H9 (cell line): ENCODE data around the gene EIF4E1B. TPM values are rescaled to one million over a fixed set of nuclear protein-coding genes. Genes with fewer than 3 reads are reported as not detected.
"Not testable (repeated sequence)": the region's sequence is repeated elsewhere in the genome, so short reads cannot be mapped to it uniquely, and the experiment has no call there.

Experiments
- DNase-seq: peaks from one replicate; pipeline ENCODE4 v3.0.0-alpha.2; 2017
- H2AFZ ChIP-seq: one replicate; pipeline ENCODE4 v1.6.1; 2013; ENCODE audit warnings: mild to moderate bottlenecking, low read length, control low read depth, moderate library complexity
- H2AK5ac ChIP-seq: 2 replicates; pipeline ENCODE4 v1.6.1; 2013; ENCODE audit warnings: low read length, control low read depth, mixed read lengths; ENCODE audit not compliant: insufficient read length
- H2BK120ac ChIP-seq: one replicate; pipeline ENCODE4 v1.6.1; 2013; ENCODE audit warnings: low read depth, mild to moderate bottlenecking, low read length, control low read depth, inconsistent platforms; ENCODE audit not compliant: poor library complexity, severe bottlenecking
- H2BK12ac ChIP-seq: 2 replicates; pipeline ENCODE4 v1.6.1; 2013; ENCODE audit warnings: low read length, control low read depth, mixed read lengths, low read depth; ENCODE audit not compliant: insufficient read length
- H2BK15ac ChIP-seq: 2 replicates; pipeline ENCODE4 v1.6.1; 2013; ENCODE audit warnings: low read depth, low read length, control low read depth
- H2BK20ac ChIP-seq: one replicate; pipeline ENCODE4 v1.6.1; 2013; ENCODE audit warnings: low read depth, mild to moderate bottlenecking, low read length, control low read depth, inconsistent platforms; ENCODE audit not compliant: poor library complexity, severe bottlenecking
- H2BK5ac ChIP-seq: 2 replicates; pipeline ENCODE4 v1.6.1; 2013; ENCODE audit warnings: low read length, control low read depth, mixed read lengths; ENCODE audit not compliant: insufficient read length
- H3K14ac ChIP-seq: 2 replicates; pipeline ENCODE4 v1.6.1; 2013; ENCODE audit warnings: low read length, control low read depth; ENCODE audit not compliant: insufficient read depth
- H3K18ac ChIP-seq: 2 replicates; pipeline ENCODE4 v1.6.1; 2013; ENCODE audit warnings: low read depth, mild to moderate bottlenecking, mixed read lengths, low read length, control low read depth; ENCODE audit not compliant: insufficient read length
- H3K23ac ChIP-seq: 2 replicates; pipeline ENCODE4 v1.6.1; 2013; ENCODE audit warnings: low read length, control low read depth, mixed read lengths, low read depth; ENCODE audit not compliant: insufficient read length
- H3K23me2 ChIP-seq: 2 replicates; pipeline ENCODE4 v1.6.1; 2013; ENCODE audit warnings: low read depth, mild to moderate bottlenecking, mixed read lengths, low read length, control low read depth; ENCODE audit not compliant: insufficient read length, poor library complexity, severe bottlenecking
- H3K27ac ChIP-seq: 2 replicates; pipeline ENCODE4 v1.5.1; 2013; ENCODE audit warnings: low read length, control low read depth, mixed read lengths, low read depth; ENCODE audit not compliant: insufficient read length
- H3K27me3 ChIP-seq: 2 replicates; pipeline ENCODE4 v1.6.1; 2013; ENCODE audit warnings: low read length, control low read depth, inconsistent platforms; ENCODE audit not compliant: insufficient read depth
- H3K4ac ChIP-seq: 2 replicates; pipeline ENCODE4 v1.6.1; 2013; ENCODE audit warnings: low read depth, mild to moderate bottlenecking, control low read depth, inconsistent platforms, low read length, moderate library complexity
- H3K4me1 ChIP-seq: 2 replicates; pipeline ENCODE4 v1.6.1; 2013; ENCODE audit warnings: low read length, control low read depth, inconsistent platforms; ENCODE audit not compliant: insufficient read depth
- H3K4me2 ChIP-seq: 2 replicates; pipeline ENCODE4 v1.6.1; 2013; ENCODE audit warnings: low read length, control low read depth, mixed read lengths; ENCODE audit not compliant: insufficient read length, insufficient read depth
- H3K56ac ChIP-seq: 2 replicates; pipeline ENCODE4 v1.6.1; 2013; ENCODE audit warnings: low read depth, mild to moderate bottlenecking, mixed read lengths, low read length, control low read depth; ENCODE audit not compliant: insufficient read length
- H3K79me1 ChIP-seq: 2 replicates; pipeline ENCODE4 v1.6.1; 2013; ENCODE audit warnings: low read depth, mild to moderate bottlenecking, moderate library complexity, low read length, control low read depth, inconsistent platforms; ENCODE audit not compliant: insufficient read depth, poor library complexity, severe bottlenecking
- H3K79me2 ChIP-seq: 2 replicates; pipeline ENCODE4 v1.6.1; 2013; ENCODE audit warnings: low read length, control low read depth, inconsistent platforms; ENCODE audit not compliant: insufficient read depth
- H3K9ac ChIP-seq: 2 replicates; pipeline ENCODE4 v1.6.1; 2013; ENCODE audit warnings: low read length, control low read depth, mixed read lengths; ENCODE audit not compliant: insufficient read length; ENCODE audit errors: extremely low read depth
- H3K9me3 ChIP-seq: one replicate; pipeline ENCODE4 v1.6.1; 2013; ENCODE audit warnings: low read depth, low read length, inconsistent platforms; ENCODE audit not compliant: control insufficient read depth
- H3T11ph ChIP-seq: one replicate; pipeline ENCODE4 v1.6.1; 2013; ENCODE audit warnings: mild to moderate bottlenecking, low read length, control low read depth, inconsistent platforms
- H4K20me1 ChIP-seq: one replicate; pipeline ENCODE4 v1.6.1; 2013; ENCODE audit not compliant: control insufficient read depth, insufficient read length, insufficient read depth
- H4K5ac ChIP-seq: 2 replicates; pipeline ENCODE4 v1.6.1; 2013; ENCODE audit warnings: low read depth, mild to moderate bottlenecking, mixed read lengths, low read length, control low read depth; ENCODE audit not compliant: insufficient read length
- H4K8ac ChIP-seq: replicated peaks from 2 replicates; pipeline ENCODE4 v1.6.1; 2013; ENCODE audit warnings: low read length, control low read depth, mixed read lengths, low read depth; ENCODE audit not compliant: insufficient read length
- H4K91ac ChIP-seq: 2 replicates; pipeline ENCODE4 v1.6.1; 2013; ENCODE audit warnings: low read depth, mild to moderate bottlenecking, moderate library complexity, mixed read lengths, low read length, control low read depth; ENCODE audit not compliant: insufficient read length
- H3K27ac Mint-ChIP-seq, 3 experiments: 2 replicates in 2 of 3; 3 replicates in 1 of 3; pipeline ENCODE4 v1.8.0; 2020 to 2021; ENCODE audit warnings: mixed read lengths in 3 of 3, mild to moderate bottlenecking in 1 of 3, moderate library complexity in 1 of 3
- H3K27me3 Mint-ChIP-seq: 2 replicates; pipeline ENCODE4 v1.8.0; 2021; ENCODE audit warnings: low read depth, mild to moderate bottlenecking, moderate library complexity, mixed read lengths
- H3K36me3 Mint-ChIP-seq, 3 experiments: 2 replicates in 2 of 3; 3 replicates in 1 of 3; pipeline ENCODE4 v1.8.0; 2020 to 2021; ENCODE audit warnings: low read depth in 3 of 3, mixed read lengths in 3 of 3; ENCODE audit not compliant: insufficient read depth in 1 of 3
- H3K4me1 Mint-ChIP-seq, 2 experiments: 2 replicates each; pipeline ENCODE4 v1.8.0; 2020; ENCODE audit warnings: mixed read lengths in 2 of 2
- H3K4me3 Mint-ChIP-seq, 2 experiments: 2 replicates in 1 of 2; 3 replicates in 1 of 2; pipeline ENCODE4 v1.8.0; 2020 to 2021; ENCODE audit warnings: mild to moderate bottlenecking in 2 of 2, mixed read lengths in 2 of 2, moderate library complexity in 1 of 2
- H3K9me3 Mint-ChIP-seq, 2 experiments: 2 replicates in 1 of 2; 3 replicates in 1 of 2; pipeline ENCODE4 v1.8.0; 2020; ENCODE audit warnings: mild to moderate bottlenecking in 2 of 2, mixed read lengths in 2 of 2, moderate library complexity in 1 of 2
- WGBS: extraction: QIAGEN DNeasy Blood & Tissue Kit; methylation state at CpG from one replicate; pipeline ENCODE4 v1.1.7; 2013; ENCODE audit warnings: missing lambda C conversion rate, low lambda C conversion rate, mixed read lengths; ENCODE audit not compliant: insufficient read length; ENCODE audit errors: extremely low coverage; 5-methylcytosine and 5-hydroxymethylcytosine counted together
- total RNA-seq: library from RNA; stranded (reverse); gene quantifications from 2 replicates; pipeline ENCODE4 v1.2.1, GENCODE V29; 2021
- TF ChIP-seq, protein P1 (sequence below): fragments of 200-600 bp; sonication (generic); conservative IDR thresholded peaks from 3 replicates; pipeline ENCODE4 v1.8.0; 2021; ENCODE audit warnings: antibody characterized with exemption, mild to moderate bottlenecking

Gene EIF4E1B
- total RNA-seq, 1 experiment from 2014 or later, result 1.3 TPM

DNA sequence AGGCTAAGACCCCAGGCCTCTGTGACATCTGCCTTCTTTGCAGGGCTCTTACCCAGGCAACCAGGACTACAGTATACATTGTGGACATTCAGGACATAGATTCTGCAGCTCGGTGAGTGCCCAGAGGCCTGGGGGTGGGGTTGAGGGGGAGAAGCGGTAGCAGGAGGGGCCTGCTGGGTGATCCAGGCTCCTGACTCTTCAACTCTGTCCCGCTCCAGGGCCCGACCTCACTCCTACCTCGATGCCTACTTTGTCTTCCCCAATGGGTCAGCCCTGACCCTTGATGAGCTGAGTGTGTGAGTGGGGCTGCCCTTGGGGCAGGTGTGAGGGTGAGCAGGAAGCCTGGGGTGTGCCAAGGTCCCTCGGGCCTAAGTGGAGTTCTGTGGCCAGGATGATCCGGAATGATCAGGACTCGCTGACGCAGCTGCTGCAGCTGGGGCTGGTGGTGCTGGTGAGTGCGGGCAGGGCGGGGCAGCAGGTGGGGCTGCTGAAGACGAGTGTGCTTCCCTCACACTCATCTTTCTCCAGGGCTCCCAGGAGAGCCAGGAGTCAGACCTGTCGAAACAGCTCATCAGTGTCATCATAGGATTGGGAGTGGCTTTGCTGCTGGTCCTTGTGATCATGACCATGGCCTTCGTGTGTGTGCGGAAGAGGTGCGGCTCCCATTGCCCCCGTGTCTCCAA lies 40.3 kb upstream of the EIF4E1B start:
- no CpG with 5 or more reads among the region's 17 CpGs for WGBS

DNA sequence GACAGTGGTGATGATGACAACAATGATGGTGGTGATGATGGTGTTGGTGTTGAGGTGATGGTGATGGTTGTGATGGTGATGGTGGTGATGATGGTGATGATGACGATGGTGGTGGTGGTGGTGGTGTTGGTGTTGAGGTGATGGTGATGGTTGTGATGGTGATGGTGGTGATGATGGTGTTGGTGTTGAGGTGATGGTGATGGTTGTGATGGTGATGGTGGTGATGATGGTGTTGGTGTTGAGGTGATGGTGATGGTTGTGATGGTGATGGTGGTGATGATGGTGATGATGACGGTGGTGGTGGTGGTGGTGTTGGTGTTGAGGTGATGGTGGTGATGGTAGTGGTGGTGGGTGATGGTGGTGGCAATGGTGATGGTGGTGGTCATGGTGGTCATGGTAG lies 38.8 kb upstream of the EIF4E1B start:
- not testable (repeated sequence) for H2BK120ac ChIP-seq, H3K18ac ChIP-seq, H3K9ac ChIP-seq, H4K91ac ChIP-seq, H3K27ac ChIP-seq, H2BK12ac ChIP-seq, H3K9me3 ChIP-seq, H4K20me1 ChIP-seq, H3T11ph ChIP-seq, DNase-seq, H3K4me1 Mint-ChIP-seq, H3K4me2 ChIP-seq, H3K36me3 Mint-ChIP-seq, H3K79me2 ChIP-seq, H3K4me3 Mint-ChIP-seq, H2BK5ac ChIP-seq, H3K14ac ChIP-seq, H3K56ac ChIP-seq, H2BK15ac ChIP-seq, H2AFZ ChIP-seq, H3K27me3 ChIP-seq, H3K9me3 Mint-ChIP-seq, H3K4me1 ChIP-seq, H2BK20ac ChIP-seq, H2AK5ac ChIP-seq, H3K23ac ChIP-seq, H4K8ac ChIP-seq, H3K27ac Mint-ChIP-seq, H4K5ac ChIP-seq, H3K4ac ChIP-seq, H3K79me1 ChIP-seq, H3K23me2 ChIP-seq
- H3K27me3 Mint-ChIP-seq, result peaks cover 38% of the 10 kb centered on the region
- 88% methylated on average over 1 of the region's 2 CpGs for WGBS

More for the DNA sequence above, 40.3 kb upstream of the EIF4E1B start:
- Histone ChIP-seq H4K91ac (no peak overlapping the region), H3K56ac (no peak overlapping the region), H3K79me1 (no peaks in the 10 kb centered on the region), H3K23ac (no peak overlapping the region), H3K9me3 (no peaks in the 10 kb centered on the region), H3K14ac (no peak overlapping the region), H4K20me1 (peaks cover 5% of the 10 kb centered on the region), H3K18ac (no peak overlapping the region), H4K5ac (no peak overlapping the region), H3K9ac (no peak overlapping the region), H2BK120ac (no peak overlapping the region), H3K4ac (no peak overlapping the region), H2BK20ac (no peak overlapping the region), H3K27ac (no peak overlapping the region), H3K27me3 (no peaks in the 10 kb centered on the region), H2BK12ac (no peak overlapping the region), H2BK15ac (no peak overlapping the region), H3K79me2 (no peaks in the 10 kb centered on the region), H2BK5ac (no peak overlapping the region), H4K8ac (no peak overlapping the region), H2AK5ac (no peak overlapping the region), H3K23me2 (no peaks in the 10 kb centered on the region), H3K4me2 (no peak overlapping the region), H2AFZ (no peak overlapping the region), H3T11ph (no peak overlapping the region), H3K4me1 (no peaks in the 10 kb centered on the region)
- H3K27ac Mint-ChIP-seq, result no peak overlapping the region
- peaks cover 2% of the 10 kb centered on the region in 2 experiments; a peak in 2 of 4 replicates for H3K4me1 Mint-ChIP-seq
- TF ChIP-seq, protein P1, sequence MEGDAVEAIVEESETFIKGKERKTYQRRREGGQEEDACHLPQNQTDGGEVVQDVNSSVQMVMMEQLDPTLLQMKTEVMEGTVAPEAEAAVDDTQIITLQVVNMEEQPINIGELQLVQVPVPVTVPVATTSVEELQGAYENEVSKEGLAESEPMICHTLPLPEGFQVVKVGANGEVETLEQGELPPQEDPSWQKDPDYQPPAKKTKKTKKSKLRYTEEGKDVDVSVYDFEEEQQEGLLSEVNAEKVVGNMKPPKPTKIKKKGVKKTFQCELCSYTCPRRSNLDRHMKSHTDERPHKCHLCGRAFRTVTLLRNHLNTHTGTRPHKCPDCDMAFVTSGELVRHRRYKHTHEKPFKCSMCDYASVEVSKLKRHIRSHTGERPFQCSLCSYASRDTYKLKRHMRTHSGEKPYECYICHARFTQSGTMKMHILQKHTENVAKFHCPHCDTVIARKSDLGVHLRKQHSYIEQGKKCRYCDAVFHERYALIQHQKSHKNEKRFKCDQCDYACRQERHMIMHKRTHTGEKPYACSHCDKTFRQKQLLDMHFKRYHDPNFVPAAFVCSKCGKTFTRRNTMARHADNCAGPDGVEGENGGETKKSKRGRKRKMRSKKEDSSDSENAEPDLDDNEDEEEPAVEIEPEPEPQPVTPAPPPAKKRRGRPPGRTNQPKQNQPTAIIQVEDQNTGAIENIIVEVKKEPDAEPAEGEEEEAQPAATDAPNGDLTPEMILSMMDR, result no peak
- DNase-seq, result no peak
- peaks cover 8 to 15% of the 10 kb centered on the region in 2 experiments for H3K9me3 Mint-ChIP-seq
- peaks cover 27% of the 10 kb centered on the region for H3K27me3 Mint-ChIP-seq
- no peak overlapping the region for H3K4me3 Mint-ChIP-seq
- H3K36me3 Mint-ChIP-seq, result peaks cover 0 to 6% (median 4%) of the 10 kb centered on the region in 3 experiments; a peak in 4 of 7 replicates
